HEK293 (cell line): ENCODE measurements around the gene CCDC183.

Source experiments
- CTCF ChIA-PET: fragments of 350-600 bp; formaldehyde crosslinking; extraction: SDS; loops from one replicate; lab custom pipeline; 2021; ENCODE audit warnings: antibody characterized with exemption; lab: Yijun Ruan, JAX
- POLR2A ChIA-PET: fragments of 300-600 bp; formaldehyde crosslinking; extraction: SDS; loops from one replicate; lab custom pipeline; 2020; ENCODE audit warnings: antibody characterized with exemption, inconsistent platforms; lab: Yijun Ruan, JAX
- H3K27ac ChIP-seq: fragments of 200-500 bp; sonication (Bioruptor generic); 2 replicates; pipeline ENCODE4 v1.5.1; 2014; ENCODE audit warnings: low read depth, low read length, control low read depth, inconsistent platforms; ENCODE audit errors: extremely low read depth
- H3K36me3 ChIP-seq, 2 experiments: fragments of 200-500 bp in 1 of 2; sonication (Bioruptor generic) in 1 of 2; 1 replicate in 1 of 2; 2 replicates in 1 of 2; pipeline ENCODE4 v1.5.1; 2014 to 2017; ENCODE audit warnings: inconsistent platforms in 2 of 2, low read length in 2 of 2; ENCODE audit not compliant: control insufficient read depth in 2 of 2, insufficient read depth in 1 of 2
- H3K4me1 ChIP-seq: fragments of 200-500 bp; sonication (Bioruptor generic); 2 replicates; pipeline ENCODE4 v1.5.1; 2014; ENCODE audit warnings: mild to moderate bottlenecking, low read length, inconsistent platforms; ENCODE audit not compliant: control insufficient read depth, insufficient read depth
- H3K4me3 ChIP-seq: 2 replicates; pipeline ENCODE4 v1.5.1; 2011; ENCODE audit warnings: low read depth, mild to moderate bottlenecking, control low read depth, low read length, moderate library complexity
- H3K9me3 ChIP-seq: fragments of 200-500 bp; sonication (Bioruptor generic); 2 replicates; pipeline ENCODE4 v1.5.1; 2014; ENCODE audit warnings: low read depth, low read length, inconsistent platforms; ENCODE audit not compliant: control insufficient read depth, insufficient read depth
- BCL11A ChIP-seq: fragments of 450-650 bp; formaldehyde crosslinking; IDR thresholded peaks from 2 replicates; pipeline ENCODE4 v1.5.1; 2016; ENCODE audit warnings: low read depth, missing biosample characterization, missing genetic modification characterization
- GLIS1 ChIP-seq: fragments of 450-650 bp; formaldehyde crosslinking; IDR thresholded peaks from 2 replicates; pipeline ENCODE4 v1.5.1; 2016; ENCODE audit warnings: missing biosample characterization, missing genetic modification characterization
- GLIS2 ChIP-seq: fragments of 450-650 bp; formaldehyde crosslinking; IDR thresholded peaks from 2 replicates; pipeline ENCODE4 v1.5.1; 2016; ENCODE audit warnings: missing biosample characterization, missing genetic modification characterization
- KLF1 ChIP-seq: fragments of 450-650 bp; formaldehyde crosslinking; IDR thresholded peaks from 2 replicates; pipeline ENCODE4 v1.5.1; 2016; ENCODE audit warnings: missing biosample characterization, missing genetic modification characterization
- KLF9 ChIP-seq: fragments of 450-650 bp; formaldehyde crosslinking; IDR thresholded peaks from 2 replicates; pipeline ENCODE4 v1.5.1; 2016; ENCODE audit warnings: missing biosample characterization, missing genetic modification characterization, low read depth
- MEIS1 ChIP-seq: sonication (generic); formaldehyde crosslinking; IDR thresholded peaks from 2 replicates; pipeline ENCODE4 v1.8.1; 2022; ENCODE audit warnings: missing genetic modification reagents, mild to moderate bottlenecking, borderline replicate concordance
- OSR2 ChIP-seq: fragments of 450-650 bp; formaldehyde crosslinking; IDR thresholded peaks from 2 replicates; pipeline ENCODE4 v1.5.1; 2016; ENCODE audit warnings: missing biosample characterization, missing genetic modification characterization
- OVOL3 ChIP-seq: fragments of 450-650 bp; formaldehyde crosslinking; IDR thresholded peaks from 2 replicates; pipeline ENCODE4 v1.5.1; 2016; ENCODE audit warnings: missing biosample characterization, missing genetic modification characterization
- SP3 ChIP-seq: fragments of 450-650 bp; formaldehyde crosslinking; IDR thresholded peaks from 2 replicates; pipeline ENCODE4 v1.5.1; 2016; ENCODE audit warnings: missing biosample characterization, missing genetic modification characterization
- WT1 ChIP-seq: fragments of 450-650 bp; formaldehyde crosslinking; IDR thresholded peaks from 2 replicates; pipeline ENCODE4 v1.5.1; 2016; ENCODE audit warnings: missing biosample characterization, missing genetic modification characterization
- ZBTB1 ChIP-seq: fragments of 450-650 bp; formaldehyde crosslinking; IDR thresholded peaks from 2 replicates; pipeline ENCODE4 v1.5.1; 2016; ENCODE audit warnings: missing biosample characterization, missing genetic modification characterization
- ZBTB8A ChIP-seq: fragments of 450-650 bp; formaldehyde crosslinking; IDR thresholded peaks from 2 replicates; pipeline ENCODE4 v1.5.1; 2016; ENCODE audit warnings: missing biosample characterization, missing genetic modification characterization
- ZEB2 ChIP-seq: fragments of 450-650 bp; formaldehyde crosslinking; IDR thresholded peaks from 2 replicates; pipeline ENCODE4 v1.5.1; 2016; ENCODE audit warnings: missing biosample characterization, missing genetic modification characterization
- ZFHX2 ChIP-seq: fragments of 450-650 bp; formaldehyde crosslinking; conservative IDR thresholded peaks from 2 replicates; pipeline ENCODE4 v1.5.1; 2016; ENCODE audit warnings: missing biosample characterization, missing genetic modification characterization
- ZNF19 ChIP-seq: fragments of 450-650 bp; formaldehyde crosslinking; IDR thresholded peaks from 2 replicates; pipeline ENCODE4; 2016; ENCODE audit warnings: missing biosample characterization, missing genetic modification characterization, low read depth
- ZNF239 ChIP-seq: fragments of 450-650 bp; formaldehyde crosslinking; IDR thresholded peaks from 2 replicates; pipeline ENCODE4 v1.5.1; 2016; ENCODE audit warnings: missing biosample characterization, missing genetic modification characterization
- ZNF248 ChIP-seq: fragments of 450-650 bp; formaldehyde crosslinking; IDR thresholded peaks from 2 replicates; pipeline ENCODE4 v1.5.1; 2017; ENCODE audit warnings: missing biosample characterization, missing genetic modification characterization
- ZNF335 ChIP-seq: fragments of 450-650 bp; formaldehyde crosslinking; conservative IDR thresholded peaks from 2 replicates; pipeline ENCODE4 v1.5.1; 2016; ENCODE audit warnings: missing biosample characterization, missing genetic modification characterization
- ZNF366 ChIP-seq: fragments of 450-650 bp; formaldehyde crosslinking; conservative IDR thresholded peaks from 2 replicates; pipeline ENCODE4 v1.5.1; 2016; ENCODE audit warnings: missing biosample characterization, missing genetic modification characterization
- ZNF423 ChIP-seq: fragments of 450-650 bp; formaldehyde crosslinking; IDR thresholded peaks from 2 replicates; pipeline ENCODE4 v1.5.1; 2016; ENCODE audit warnings: missing biosample characterization, missing genetic modification characterization
- ZNF549 ChIP-seq: fragments of 450-650 bp; IDR thresholded peaks from 2 replicates; pipeline ENCODE4 v1.5.1; 2018; ENCODE audit warnings: missing biosample characterization, missing genetic modification characterization, mild to moderate bottlenecking, inconsistent platforms, moderate library complexity
- ZNF555 ChIP-seq: fragments of 450-650 bp; formaldehyde crosslinking; conservative IDR thresholded peaks from 2 replicates; pipeline ENCODE4 v1.5.1; 2017; ENCODE audit warnings: missing biosample characterization, mild to moderate bottlenecking, missing genetic modification characterization, inconsistent platforms
- ZNF76 ChIP-seq: fragments of 450-650 bp; formaldehyde crosslinking; IDR thresholded peaks from 2 replicates; pipeline ENCODE4; 2016; ENCODE audit warnings: low read depth, missing biosample characterization, missing genetic modification characterization, borderline replicate concordance
- ZNF777 ChIP-seq: fragments of 450-650 bp; formaldehyde crosslinking; IDR thresholded peaks from 2 replicates; pipeline ENCODE4 v1.5.1; 2017; ENCODE audit warnings: missing biosample characterization, missing genetic modification characterization, borderline replicate concordance
- ZNF785 ChIP-seq: fragments of 450-650 bp; formaldehyde crosslinking; IDR thresholded peaks from 2 replicates; pipeline ENCODE4 v1.5.1; 2016; ENCODE audit warnings: missing biosample characterization, missing genetic modification characterization
- ZSCAN16 ChIP-seq: fragments of 450-650 bp; formaldehyde crosslinking; IDR thresholded peaks from 2 replicates; pipeline ENCODE4 v1.5.1; 2016; ENCODE audit warnings: missing biosample characterization, missing genetic modification characterization
- TF ChIP-seq, protein P1 (sequence below): fragments of 450-650 bp; formaldehyde crosslinking; IDR thresholded peaks from 2 replicates; pipeline ENCODE4 v1.5.1; 2016; ENCODE audit warnings: missing biosample characterization, missing genetic modification characterization
- TF ChIP-seq, protein P2 (sequence below): sonication (generic); formaldehyde crosslinking; IDR thresholded peaks from 2 replicates; pipeline ENCODE4 v1.8.1; 2022; ENCODE audit warnings: mild to moderate bottlenecking, moderate library complexity, missing genetic modification reagents
- TF ChIP-seq, protein P3 (sequence below): fragments of 450-650 bp; formaldehyde crosslinking; IDR thresholded peaks from 2 replicates; pipeline ENCODE4 v1.5.1; 2016; ENCODE audit warnings: missing biosample characterization, missing genetic modification characterization

The CCDC183 gene

DNA sequence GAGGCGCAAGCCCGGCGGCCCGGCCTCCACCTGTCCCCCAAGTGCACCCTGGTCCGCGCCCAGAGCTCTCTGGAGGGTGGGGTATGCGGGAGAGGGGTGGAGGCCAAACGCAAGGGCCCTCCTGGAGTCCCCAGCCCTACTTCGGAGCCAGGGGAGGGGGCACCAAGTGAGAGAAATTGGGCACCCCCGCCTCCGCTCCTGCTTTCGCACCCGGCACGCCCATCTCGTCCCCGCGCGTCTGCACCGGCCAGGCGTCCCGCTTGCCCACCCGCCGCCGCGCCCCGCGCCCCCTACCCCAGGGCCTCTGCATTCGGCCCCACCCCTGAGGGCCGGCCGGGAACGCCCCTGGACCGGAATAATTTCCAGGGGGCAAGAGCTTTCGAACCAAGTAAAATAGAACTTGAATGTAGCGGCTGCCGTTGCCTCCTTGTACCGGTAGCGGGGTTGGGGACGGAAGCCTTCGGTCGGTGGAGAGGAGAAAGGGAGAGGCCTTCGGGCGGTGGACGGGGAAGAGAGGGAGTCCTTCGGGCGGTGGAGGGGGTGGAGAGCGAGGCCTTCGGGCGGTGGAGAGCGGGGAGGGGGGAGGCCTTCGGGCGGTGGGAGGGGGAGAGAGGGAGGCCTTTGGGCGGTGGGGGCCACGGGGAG, 52.4 kb downstream of the CCDC183 start (continued):
- TF ChIP-seq, protein P1, sequence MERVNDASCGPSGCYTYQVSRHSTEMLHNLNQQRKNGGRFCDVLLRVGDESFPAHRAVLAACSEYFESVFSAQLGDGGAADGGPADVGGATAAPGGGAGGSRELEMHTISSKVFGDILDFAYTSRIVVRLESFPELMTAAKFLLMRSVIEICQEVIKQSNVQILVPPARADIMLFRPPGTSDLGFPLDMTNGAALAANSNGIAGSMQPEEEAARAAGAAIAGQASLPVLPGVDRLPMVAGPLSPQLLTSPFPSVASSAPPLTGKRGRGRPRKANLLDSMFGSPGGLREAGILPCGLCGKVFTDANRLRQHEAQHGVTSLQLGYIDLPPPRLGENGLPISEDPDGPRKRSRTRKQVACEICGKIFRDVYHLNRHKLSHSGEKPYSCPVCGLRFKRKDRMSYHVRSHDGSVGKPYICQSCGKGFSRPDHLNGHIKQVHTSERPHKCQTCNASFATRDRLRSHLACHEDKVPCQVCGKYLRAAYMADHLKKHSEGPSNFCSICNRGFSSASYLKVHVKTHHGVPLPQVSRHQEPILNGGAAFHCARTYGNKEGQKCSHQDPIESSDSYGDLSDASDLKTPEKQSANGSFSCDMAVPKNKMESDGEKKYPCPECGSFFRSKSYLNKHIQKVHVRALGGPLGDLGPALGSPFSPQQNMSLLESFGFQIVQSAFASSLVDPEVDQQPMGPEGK = peak; percentile 63
- peak; percentile 16 for TF ChIP-seq SP3
- TF ChIP-seq GLIS1 = peak; percentile 74
- no peak for TF ChIP-seq ZNF248
- TF ChIP-seq KLF1 (tag by site-specific recombination) = peak; percentile 92
- 0 out of 2 replicates have a peak, but pooled peaks have one; percentile 44 for TF ChIP-seq ZNF423 (tag by site-specific recombination)
- TF ChIP-seq ZNF335 (tag by site-specific recombination) = peak; percentile 32; the same call in 1 of the 2 replicates
- peak; percentile 53; the same call in 1 of the 2 replicates for TF ChIP-seq ZBTB1 (tag by site-specific recombination)
- TF ChIP-seq ZBTB8A (tag by site-specific recombination) = peak; percentile 48
- no peak for TF ChIP-seq ZNF777 (tag by site-specific recombination)
- peak; percentile 55 for TF ChIP-seq GLIS2 (tag by site-specific recombination)
- TF ChIP-seq ZNF366 = peak; percentile 36; the same call in 1 of the 2 replicates
- no peak for TF ChIP-seq ZNF555 (tag by site-specific recombination)
- 0 out of 2 replicates have a peak, but pooled peaks have one; percentile 7 for TF ChIP-seq OSR2 (tag by site-specific recombination)
- TF ChIP-seq, protein P2, sequence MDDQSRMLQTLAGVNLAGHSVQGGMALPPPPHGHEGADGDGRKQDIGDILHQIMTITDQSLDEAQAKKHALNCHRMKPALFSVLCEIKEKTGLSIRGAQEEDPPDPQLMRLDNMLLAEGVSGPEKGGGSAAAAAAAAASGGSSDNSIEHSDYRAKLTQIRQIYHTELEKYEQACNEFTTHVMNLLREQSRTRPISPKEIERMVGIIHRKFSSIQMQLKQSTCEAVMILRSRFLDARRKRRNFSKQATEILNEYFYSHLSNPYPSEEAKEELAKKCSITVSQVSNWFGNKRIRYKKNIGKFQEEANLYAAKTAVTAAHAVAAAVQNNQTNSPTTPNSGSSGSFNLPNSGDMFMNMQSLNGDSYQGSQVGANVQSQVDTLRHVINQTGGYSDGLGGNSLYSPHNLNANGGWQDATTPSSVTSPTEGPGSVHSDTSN (CRISPR knock-in tag) = 0 out of 2 replicates have a peak, but pooled peaks have one; percentile 3
- TF ChIP-seq ZNF239 (tag by site-specific recombination) = no peak
- 0 out of 2 replicates have a peak, but pooled peaks have one; percentile 6 for TF ChIP-seq OVOL3 (tag by site-specific recombination)
- TF ChIP-seq ZNF76 (tag by site-specific recombination) = peak; percentile 82; the same call in 1 of the 2 replicates
- TF ChIP-seq ZNF785 (tag by site-specific recombination) = no peak
- 0 out of 2 replicates have a peak, but pooled peaks have one; percentile 0 for TF ChIP-seq BCL11A (tag by site-specific recombination)
- peak; percentile 70 for TF ChIP-seq KLF9 (tag by site-specific recombination)

DNA sequence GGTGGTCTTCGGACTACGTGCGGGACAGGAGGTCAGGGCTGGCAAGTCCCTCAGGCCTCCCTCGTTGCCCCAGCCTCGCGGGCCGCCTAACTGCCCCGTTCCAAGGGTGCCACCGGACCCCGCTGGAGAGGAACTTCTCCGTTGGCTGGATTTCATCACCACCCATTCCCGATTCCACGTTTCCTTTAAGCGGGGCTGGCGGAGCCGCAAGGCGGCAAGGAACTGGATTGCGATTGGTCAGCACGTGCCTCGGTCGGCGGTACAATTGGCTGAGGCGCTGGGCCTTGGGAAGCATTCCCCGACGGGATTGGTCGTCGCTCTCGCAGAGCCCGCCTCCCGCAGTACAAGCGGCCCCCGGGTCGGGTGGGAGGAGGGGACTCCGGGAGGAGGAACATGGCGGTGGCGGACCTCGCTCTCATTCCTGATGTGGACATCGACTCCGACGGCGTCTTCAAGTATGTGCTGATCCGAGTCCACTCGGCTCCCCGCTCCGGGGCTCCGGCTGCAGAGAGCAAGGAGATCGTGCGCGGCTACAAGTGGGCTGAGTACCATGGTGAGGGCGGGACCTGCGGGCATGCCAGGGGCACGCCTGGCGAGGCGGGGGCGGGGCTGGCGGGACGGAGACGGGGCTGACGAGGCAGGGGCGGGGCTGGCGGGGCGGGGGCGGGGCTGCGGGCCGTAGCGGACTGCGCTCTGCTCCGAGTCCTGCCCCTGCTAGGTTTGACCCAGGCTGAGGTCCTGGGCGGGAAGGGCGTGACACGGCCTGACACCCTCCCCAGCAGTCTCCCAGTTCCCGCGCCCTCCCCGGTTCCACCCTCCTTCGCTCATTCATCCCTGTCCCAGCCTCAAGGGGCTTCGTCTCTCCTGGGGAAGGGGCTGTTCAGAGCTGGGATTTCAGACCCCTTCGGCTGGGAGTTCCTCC, 53.2 kb downstream of the CCDC183 start, which contains the start of gene PHPT1:
Gene PHPT1, plus strand, starts transcription at position 372 of the 922 bp plus-strand sequence. Its CDS starts 22 bp downstream, at position 394.
- H3K27ac ChIP-seq = peak within 1 kb of the TSS; percentile 94
- ChIA-PET CTCF (no interaction called here), POLR2A (interaction anchor here (0.6 to 1.8 kb wide), 4 partner anchors 9 to 52 kb away, joined by 3 to 5 read pairs (median 4); partner anchors contain the start of gene EDF1)
- H3K9me3 ChIP-seq = no peaks in the 10 kb centered on the region
- H3K36me3 ChIP-seq = peaks cover 0 to 27% of the 10 kb centered on the region in 2 experiments; a peak in 1 of 3 replicates
- peak within 1 kb of the TSS; percentile 86 for H3K4me3 ChIP-seq
- H3K4me1 ChIP-seq = 0 out of 2 replicates have a peak, but pooled peaks cover 4% of the 10 kb centered on the region
- TF ChIP-seq WT1 (tag by site-specific recombination) = peak; percentile 51; the same call in 1 of the 2 replicates
- no peak for TF ChIP-seq ZNF19
- peak; percentile 93 for TF ChIP-seq ZEB2 (tag by site-specific recombination)
- TF ChIP-seq ZNF549 (tag by site-specific recombination) = no peak
- TF ChIP-seq, protein P3, sequence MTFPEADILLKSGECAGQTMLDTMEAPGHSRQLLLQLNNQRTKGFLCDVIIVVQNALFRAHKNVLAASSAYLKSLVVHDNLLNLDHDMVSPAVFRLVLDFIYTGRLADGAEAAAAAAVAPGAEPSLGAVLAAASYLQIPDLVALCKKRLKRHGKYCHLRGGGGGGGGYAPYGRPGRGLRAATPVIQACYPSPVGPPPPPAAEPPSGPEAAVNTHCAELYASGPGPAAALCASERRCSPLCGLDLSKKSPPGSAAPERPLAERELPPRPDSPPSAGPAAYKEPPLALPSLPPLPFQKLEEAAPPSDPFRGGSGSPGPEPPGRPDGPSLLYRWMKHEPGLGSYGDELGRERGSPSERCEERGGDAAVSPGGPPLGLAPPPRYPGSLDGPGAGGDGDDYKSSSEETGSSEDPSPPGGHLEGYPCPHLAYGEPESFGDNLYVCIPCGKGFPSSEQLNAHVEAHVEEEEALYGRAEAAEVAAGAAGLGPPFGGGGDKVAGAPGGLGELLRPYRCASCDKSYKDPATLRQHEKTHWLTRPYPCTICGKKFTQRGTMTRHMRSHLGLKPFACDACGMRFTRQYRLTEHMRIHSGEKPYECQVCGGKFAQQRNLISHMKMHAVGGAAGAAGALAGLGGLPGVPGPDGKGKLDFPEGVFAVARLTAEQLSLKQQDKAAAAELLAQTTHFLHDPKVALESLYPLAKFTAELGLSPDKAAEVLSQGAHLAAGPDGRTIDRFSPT = peak; percentile 99
- TF ChIP-seq ZNF335 (tag by site-specific recombination) = peak; percentile 98
- peak; percentile 80 for TF ChIP-seq ZFHX2
- no peak for TF ChIP-seq ZSCAN16 (tag by site-specific recombination)
- no peak for TF ChIP-seq MEIS1 (CRISPR knock-in tag)
- TF ChIP-seq KLF1 (tag by site-specific recombination) = peak; percentile 79
